Psoas muscle (tissue), 8 donors: Measurements from ENCODE around the gene SOCS3. TPM values are rescaled to one million over a fixed set of nuclear protein-coding genes. Genes with fewer than 3 reads are reported as not detected.

ENCODE experiments used
- ATAC-seq, 4 donors: fragments of 200-7000 bp; cut with Tn5 transposase; one replicate each; pipeline ENCODE4 v1.9.1; 2020; ENCODE audit warnings: moderate library complexity in 3 of 4, mild to moderate bottlenecking in 2 of 4
- DNase-seq, 2 donors: peaks; one replicate each; pipeline ENCODE4 v3.0.0-alpha.2; 2020
- H3K27ac ChIP-seq: fragments of 200-600 bp; one replicate; pipeline ENCODE4 v1.8.0; 2022
- H3K27me3 ChIP-seq, 3 donors: fragments of 200-600 bp in 1 of 3; one replicate each; pipeline versions ENCODE4 v1.6.1 to v1.8.0; 2013 to 2022; ENCODE audit warnings: low read length in 2 of 3, mild to moderate bottlenecking in 2 of 3, moderate library complexity in 1 of 3; ENCODE audit not compliant: insufficient read depth in 3 of 3
- H3K36me3 ChIP-seq, 2 donors: fragments of 200-600 bp in 1 of 2; one replicate each; pipeline versions ENCODE4 v1.6.1 to v1.8.0; 2013 to 2022; ENCODE audit warnings: low read depth in 1 of 2, mild to moderate bottlenecking in 1 of 2, moderate library complexity in 1 of 2; ENCODE audit not compliant: insufficient read depth in 1 of 2
- H3K4me1 ChIP-seq: fragments of 200-600 bp; one replicate; pipeline ENCODE4 v1.8.0; 2022
- H3K4me3 ChIP-seq: fragments of 200-600 bp; one replicate; pipeline ENCODE4 v1.8.0; 2022; ENCODE audit warnings: mild to moderate bottlenecking
- H3K9me3 ChIP-seq: fragments of 200-600 bp; one replicate; pipeline ENCODE4 v1.8.0; 2022
- WGBS, 3 donors: extraction: QIAGEN DNeasy Blood & Tissue Kit; methylation state at CpG; one replicate each; pipeline versions ENCODE4 v1.1.6 to v1.1.7; 2013; 5-methylcytosine and 5-hydroxymethylcytosine counted together
- intact Hi-C, 2 donors: fragments of 100-400 bp; cut with DNase I; formaldehyde crosslinking; loops; one replicate each; pipeline versions ENCODE4 v1.11.0 to v1.14.2; 2022
- polyA plus RNA-seq, 3 donors: library from polyadenylated mRNA; stranded (reverse); fragments of 200-250 nt; gene quantifications; one replicate each; pipeline ENCODE4 v1.2.3, GENCODE V29; 2013
- total RNA-seq, 4 donors: library from RNA; stranded (reverse); fragmentation: NEBNext Ultra II Directional in 2 of 4; extraction: Animal tissue kit (Norgen Biotek cat#: 25700) in 2 of 4; gene quantifications; one replicate each; pipeline versions ENCODE4 v1.2.1 to v1.2.4, GENCODE V29; 2021 to 2023
- TF ChIP-seq, protein P1 (sequence below): fragments of 200-600 bp; IDR thresholded peaks from one replicate; pipeline ENCODE4 v1.8.0; 2022; ENCODE audit warnings: antibody characterized with exemption
- donor health status: healthy with polysubstance abuse.
- donor health status: DM: no; HTN: no; CAD: no; lungs with moderate emphysema.
- donor health status: Bipolar disorder and iron deficiency.
- donor health status: healthy.
- donor health status: DM: yes; HTN: yes; CAD: no.
- donor health status: DM: no; HTN: no; CAD: no.
- donor health status: DM: no; HTN: no; CAD: no.
- donor health status: DM: yes; HTN: yes; CAD: no.

The SOCS3 gene
- total and polyA plus RNA-seq, 7 donors, result 5.3 to 43.5 (median 17.4) TPM

DNA sequence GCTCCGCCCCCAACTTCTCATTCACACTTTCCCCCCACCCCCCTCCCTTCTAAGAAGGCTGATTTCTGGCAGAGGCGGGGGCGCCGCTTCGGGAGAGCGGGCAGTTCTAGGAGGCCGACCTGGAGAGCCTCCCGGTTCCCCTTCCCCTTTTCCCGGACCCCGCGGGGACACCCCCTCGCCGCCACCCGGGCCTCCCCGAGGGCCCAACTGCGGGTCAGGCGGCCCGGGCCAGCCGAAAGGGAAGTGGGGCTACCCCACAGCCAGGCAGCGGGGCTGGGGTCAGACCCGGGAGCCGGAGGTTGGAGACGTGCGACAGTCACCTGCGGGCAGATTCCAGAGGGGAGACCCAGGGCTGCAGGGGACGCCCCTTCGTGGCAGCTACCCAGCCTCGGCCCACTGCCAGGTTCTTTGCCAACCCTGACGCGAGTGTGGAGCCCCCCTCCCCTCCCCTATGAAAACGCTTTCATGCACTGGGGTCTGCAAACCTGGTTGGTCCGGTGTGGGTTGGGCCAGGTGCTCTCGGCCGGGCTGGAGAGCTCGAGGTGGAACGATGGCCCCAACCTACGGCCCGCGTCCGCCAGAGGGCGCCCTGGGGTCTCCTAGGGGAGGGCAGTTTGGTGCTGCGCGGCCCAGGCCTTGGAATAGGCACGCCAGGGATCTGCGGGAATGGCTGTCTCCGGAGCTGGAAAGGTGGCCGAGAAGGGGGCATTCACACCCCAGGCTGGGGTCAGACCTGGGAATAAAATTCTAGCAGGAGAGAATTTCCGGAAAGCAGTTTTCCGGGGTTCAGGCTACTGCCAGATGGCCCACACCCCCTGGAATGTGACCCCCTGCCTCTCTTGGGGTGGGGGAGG, 721 bp upstream of the SOCS3 start:
- H3K9me3 ChIP-seq, result no peaks in the 10 kb centered on the region
- WGBS, 3 donors, result 3 to 5% (median 3%) methylated on average over 32 to 49 of the region's 49 CpGs
- intact Hi-C loops, result loop anchor here (1.0 to 5.0 kb wide), 3 partner anchors 62 to 68 kb away; no protein-coding TSS in a partner anchor
- peak overlapping the region; percentile 82 for H3K27ac ChIP-seq
- peak; percentile 95 to 97 for DNase-seq
- peaks cover 18% of the 10 kb centered on the region for H3K4me1 ChIP-seq
- peaks cover 0 to 31% of the 10 kb centered on the region in 2 donors for H3K36me3 ChIP-seq
- H3K27me3 ChIP-seq, result no peaks in the 10 kb centered on the region
- peak overlapping the region; percentile 96 for H3K4me3 ChIP-seq
- TF ChIP-seq, protein P1, sequence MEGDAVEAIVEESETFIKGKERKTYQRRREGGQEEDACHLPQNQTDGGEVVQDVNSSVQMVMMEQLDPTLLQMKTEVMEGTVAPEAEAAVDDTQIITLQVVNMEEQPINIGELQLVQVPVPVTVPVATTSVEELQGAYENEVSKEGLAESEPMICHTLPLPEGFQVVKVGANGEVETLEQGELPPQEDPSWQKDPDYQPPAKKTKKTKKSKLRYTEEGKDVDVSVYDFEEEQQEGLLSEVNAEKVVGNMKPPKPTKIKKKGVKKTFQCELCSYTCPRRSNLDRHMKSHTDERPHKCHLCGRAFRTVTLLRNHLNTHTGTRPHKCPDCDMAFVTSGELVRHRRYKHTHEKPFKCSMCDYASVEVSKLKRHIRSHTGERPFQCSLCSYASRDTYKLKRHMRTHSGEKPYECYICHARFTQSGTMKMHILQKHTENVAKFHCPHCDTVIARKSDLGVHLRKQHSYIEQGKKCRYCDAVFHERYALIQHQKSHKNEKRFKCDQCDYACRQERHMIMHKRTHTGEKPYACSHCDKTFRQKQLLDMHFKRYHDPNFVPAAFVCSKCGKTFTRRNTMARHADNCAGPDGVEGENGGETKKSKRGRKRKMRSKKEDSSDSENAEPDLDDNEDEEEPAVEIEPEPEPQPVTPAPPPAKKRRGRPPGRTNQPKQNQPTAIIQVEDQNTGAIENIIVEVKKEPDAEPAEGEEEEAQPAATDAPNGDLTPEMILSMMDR, result peak; percentile 91
- peak; percentile 65 to 84 (median 78) for ATAC-seq

DNA sequence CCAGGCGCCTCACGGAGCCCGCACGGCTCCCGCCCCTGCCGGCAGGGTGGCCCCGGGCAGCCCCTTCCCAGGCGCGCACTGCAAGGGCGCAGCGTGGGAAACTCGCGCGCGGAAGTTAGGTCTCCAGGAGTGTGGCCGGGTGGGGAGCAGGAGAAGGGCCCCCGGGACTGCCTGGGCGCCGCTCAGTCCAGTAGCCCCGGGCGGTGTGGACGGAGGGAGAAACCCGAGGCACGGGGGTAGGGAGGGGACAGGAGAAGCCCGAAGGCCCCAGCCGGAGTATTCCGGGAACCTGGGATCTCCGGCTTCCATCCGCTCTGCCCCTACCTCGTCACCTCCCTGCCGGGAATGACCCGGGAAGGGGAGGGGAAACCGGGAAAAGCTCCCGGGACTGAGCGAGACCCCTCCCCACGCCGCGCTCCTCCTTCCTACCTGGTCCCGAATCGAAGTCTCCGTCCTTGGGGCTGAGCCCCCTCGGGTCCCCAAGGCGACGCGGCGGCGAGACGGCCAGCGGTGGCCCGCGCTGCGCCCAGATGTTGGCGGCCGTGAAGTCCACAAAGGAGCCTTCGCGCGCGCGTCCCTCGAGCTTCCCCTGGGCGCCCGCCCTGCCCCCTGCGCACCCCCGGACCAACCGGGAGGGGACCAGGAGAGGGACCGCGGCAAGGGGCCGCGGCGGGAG, 418 bp downstream of the SOCS3 start:
- intact Hi-C loops, result no loop called here
- DNase-seq (peak; percentile 58 to 68), ATAC-seq (peak in 3 of 4 donors; percentile 8 to 12 (median 11))
- Histone ChIP-seq H3K27me3 (no peaks in the 10 kb centered on the region), H3K4me1 (peaks cover 23% of the 10 kb centered on the region), H3K36me3 (peaks cover 0 to 31% of the 10 kb centered on the region in 2 donors), H3K9me3 (no peaks in the 10 kb centered on the region), H3K27ac (peak overlapping the region; percentile 82), H3K4me3 (peak overlapping the region; percentile 96)
- TF ChIP-seq, protein P1, result no peak
- 7 to 21% (median 7%) methylated on average over 51 to 70 of the region's 70 CpGs for WGBS, 3 donors

DNA sequence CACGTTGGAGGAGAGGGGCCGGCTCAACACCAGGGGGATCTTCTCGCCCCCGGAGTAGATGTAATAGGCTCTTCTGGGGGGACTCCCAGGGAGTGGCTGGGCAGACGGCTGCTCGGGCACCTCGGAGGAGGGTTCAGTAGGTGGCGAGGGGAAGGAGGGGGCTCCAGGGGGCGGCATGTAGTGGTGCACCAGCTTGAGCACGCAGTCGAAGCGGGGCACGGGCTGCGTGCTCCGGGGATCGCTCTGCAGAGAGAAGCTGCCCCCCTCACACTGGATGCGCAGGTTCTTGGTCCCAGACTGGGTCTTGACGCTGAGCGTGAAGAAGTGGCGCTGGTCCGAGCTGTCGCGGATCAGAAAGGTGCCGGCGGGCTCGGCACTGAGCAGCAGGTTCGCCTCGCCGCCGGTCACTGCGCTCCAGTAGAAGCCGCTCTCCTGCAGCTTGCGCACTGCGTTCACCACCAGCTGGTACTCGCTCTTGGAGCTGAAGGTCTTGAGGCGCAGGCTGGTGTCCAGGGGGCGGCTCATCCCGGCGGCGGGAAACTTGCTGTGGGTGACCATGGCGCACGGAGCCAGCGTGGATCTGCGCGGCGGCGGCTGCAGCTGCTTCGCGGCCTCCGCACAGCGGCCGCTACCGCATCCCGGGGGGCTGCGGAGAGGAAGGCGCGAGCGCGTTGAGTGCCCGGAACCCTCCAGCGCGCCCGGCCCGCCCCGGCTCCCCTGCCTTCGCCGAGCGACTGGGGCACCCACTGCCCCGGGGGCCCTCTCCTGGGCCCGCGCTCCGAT, 1.1 kb downstream of the SOCS3 start:
- TF ChIP-seq, protein P1, result no peak
- H3K27ac ChIP-seq, result peak overlapping the region; percentile 82
- ATAC-seq (no peak), DNase-seq (peak in 1 of 2 donors; percentile 62)
- intact Hi-C loops, result no loop called here
- peaks cover 0 to 31% of the 10 kb centered on the region in 2 donors for H3K36me3 ChIP-seq
- H3K9me3 ChIP-seq, result no peaks in the 10 kb centered on the region
- H3K4me1 ChIP-seq, result peaks cover 27% of the 10 kb centered on the region
- H3K27me3 ChIP-seq, result no peaks in the 10 kb centered on the region
- 34 to 52% (median 52%) methylated on average over 57 to 72 of the region's 72 CpGs for WGBS, 3 donors
- peak overlapping the region; percentile 96 for H3K4me3 ChIP-seq

DNA sequence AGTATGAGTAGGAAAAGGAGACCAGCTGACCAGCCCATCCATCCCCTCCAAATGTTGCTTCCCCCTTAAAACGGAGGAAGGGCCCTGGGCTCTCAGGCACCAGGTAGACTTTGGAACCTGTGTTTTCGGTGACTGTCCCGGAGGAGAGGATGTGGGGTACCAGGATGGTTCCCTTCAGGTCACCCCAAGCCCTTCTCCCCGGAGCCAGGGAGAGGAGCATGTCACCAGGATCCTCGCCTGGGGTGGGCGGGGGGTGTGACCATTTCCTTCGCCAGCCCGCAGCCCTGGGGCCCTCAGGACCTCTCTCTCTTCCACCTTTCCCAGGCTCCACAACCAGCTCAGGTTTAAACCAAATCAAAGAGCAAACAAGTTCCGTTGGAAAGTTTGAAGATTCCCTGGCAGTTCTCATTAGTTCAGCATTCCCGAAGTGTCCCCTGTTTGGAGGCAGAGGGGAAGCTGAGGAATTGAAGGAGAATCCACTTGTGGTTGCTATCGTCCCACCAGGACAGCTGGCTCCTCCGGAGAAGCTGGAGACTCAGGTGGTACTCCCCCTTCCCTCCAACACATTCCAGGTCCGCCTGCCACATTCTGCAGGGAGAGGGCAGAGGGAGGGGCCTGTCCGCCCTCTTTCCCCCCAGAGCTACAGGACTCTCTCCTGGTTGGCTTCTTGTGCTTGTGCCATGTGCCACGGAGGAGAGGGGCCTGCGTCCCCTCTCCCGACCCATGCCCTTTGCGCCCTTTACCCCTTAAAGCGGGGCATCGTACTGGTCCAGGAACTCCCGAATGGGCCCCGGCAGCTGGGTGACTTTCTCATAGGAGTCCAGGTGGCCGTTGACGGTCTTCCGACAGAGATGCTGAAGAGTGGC, 2.0 kb downstream of the SOCS3 start:
- Histone ChIP-seq H3K27me3 (no peaks in the 10 kb centered on the region), H3K4me3 (peak overlapping the region; percentile 96), H3K27ac (peak overlapping the region; percentile 82), H3K9me3 (no peaks in the 10 kb centered on the region), H3K36me3 (peaks cover 0 to 31% of the 10 kb centered on the region in 2 donors), H3K4me1 (peaks cover 35% of the 10 kb centered on the region)
- peak in 1 of 2 donors; percentile 40 for DNase-seq
- intact Hi-C loops, result no loop called here
- WGBS, 3 donors, result 80 to 83% (median 81%) methylated on average over 24 to 25 of the region's 25 CpGs
- TF ChIP-seq, protein P1, result no peak
- no peak for ATAC-seq
